ENCODE measurements around the gene SLC23A1. TPM values are rescaled to one million over a fixed set of nuclear protein-coding genes. Genes with fewer than 3 reads are reported as not detected.
"Not testable (repeated sequence)": the region's sequence is repeated elsewhere in the genome, so short reads cannot be mapped to it uniquely, and the experiment has no call there.

Gene SLC23A1
- total RNA-seq, 4 donors from 2014 or later = not detected

- intact Hi-C loops (cut with DNase I) = no loop called here
- H3K4me3 ChIP-seq (replicated peaks in 1 of 3) = no peak overlapping the region
- WGBS, 2 donors = 81 to 84% methylated on average over 2 of the region's 2 CpGs
- peaks cover 0 to 9% of the 10 kb centered on the region in 2 donors for H3K4me1 ChIP-seq
- H3K36me3 ChIP-seq = peaks cover 40% of the 10 kb centered on the region in 2 donors
- no peaks in the 10 kb centered on the region for H3K27me3 ChIP-seq
- H3K9me3 ChIP-seq = no peaks in the 10 kb centered on the region
- H3K27ac ChIP-seq = no peak overlapping the region
- DNase-seq = no peak
- TF ChIP-seq POLR2A (IDR thresholded peaks at IDR 0.05) = no peak
- TF ChIP-seq CTCF (IDR thresholded peaks at IDR 0.05) = no peak
Observed at GRCh38 chr5:139364466-139364865, 18.6 kb downstream of the SLC23A1 start.

- no peak for DNase-seq
- H3K9me3 ChIP-seq = no peaks in the 10 kb centered on the region
- peaks cover 36 to 38% of the 10 kb centered on the region in 2 donors for H3K36me3 ChIP-seq
- H3K4me3 ChIP-seq (replicated peaks in 1 of 3) = no peak overlapping the region
- intact Hi-C loops (cut with DNase I) = no loop called here
- H3K27me3 ChIP-seq = no peaks in the 10 kb centered on the region
- H3K27ac ChIP-seq = no peak overlapping the region
- 54 to 67% methylated on average over 2 of the region's 2 CpGs for WGBS, 2 donors
- TF ChIP-seq CTCF (IDR thresholded peaks at IDR 0.05) (no peak), POLR2A (IDR thresholded peaks at IDR 0.05) (no peak)
- H3K4me1 ChIP-seq = peaks cover 0 to 9% of the 10 kb centered on the region in 2 donors
Observed at GRCh38 chr5:139363937-139364336, 19.2 kb downstream of the SLC23A1 start.

- peaks cover 28 to 31% of the 10 kb centered on the region in 2 donors for H3K36me3 ChIP-seq
- 84 to 91% methylated on average over 6 of the region's 6 CpGs for WGBS, 2 donors
- no peak overlapping the region for H3K4me3 ChIP-seq (replicated peaks in 1 of 3)
- no peaks in the 10 kb centered on the region for H3K27me3 ChIP-seq
- no peak for DNase-seq
- TF ChIP-seq POLR2A (IDR thresholded peaks at IDR 0.05) (no peak), CTCF (IDR thresholded peaks at IDR 0.05) (no peak)
- peaks cover 0 to 9% of the 10 kb centered on the region in 2 donors for H3K4me1 ChIP-seq
- H3K27ac ChIP-seq = no peak overlapping the region
- intact Hi-C loops (cut with DNase I) = no loop called here
- no peaks in the 10 kb centered on the region for H3K9me3 ChIP-seq
Observed at GRCh38 chr5:139361835-139362429, 21.2 kb downstream of the SLC23A1 start.

- Histone ChIP-seq H3K4me3 (replicated peaks in 1 of 3) (no peak overlapping the region), H3K27me3 (no peaks in the 10 kb centered on the region), H3K27ac (no peak overlapping the region), H3K9me3 (no peaks in the 10 kb centered on the region), H3K36me3 (peaks cover 12 to 15% of the 10 kb centered on the region in 2 donors), H3K4me1 (peaks cover 0 to 9% of the 10 kb centered on the region in 2 donors)
- no peak for DNase-seq
- no peak for TF ChIP-seq POLR2A (IDR thresholded peaks at IDR 0.05)
- no peak for TF ChIP-seq CTCF (IDR thresholded peaks at IDR 0.05)
- intact Hi-C loops (cut with DNase I) = no loop called here
- WGBS, 2 donors = 96 to 97% methylated on average over 4 of the region's 4 CpGs
Observed at GRCh38 chr5:139360384-139360783, 22.7 kb downstream of the SLC23A1 start.

- Histone ChIP-seq H3K36me3 (no peaks in the 10 kb centered on the region), H3K4me3 (replicated peaks in 1 of 3) (no peak overlapping the region), H3K4me1 (no peaks in the 10 kb centered on the region), H3K27ac (no peak overlapping the region), H3K9me3 (no peaks in the 10 kb centered on the region), H3K27me3 (no peaks in the 10 kb centered on the region)
- intact Hi-C loops (cut with DNase I) = no loop called here
- DNase-seq = no peak
- TF ChIP-seq CTCF (IDR thresholded peaks at IDR 0.05) (no peak), POLR2A (IDR thresholded peaks at IDR 0.05) (no peak)
Observed at GRCh38 chr5:139358064-139358463, 25.0 kb downstream of the SLC23A1 start.

GRCh38 chr5:139355900-139356299, 27.2 kb downstream of the SLC23A1 start:
- H3K4me3 ChIP-seq (replicated peaks in 1 of 3); H3K9me3 ChIP-seq; H3K27ac ChIP-seq; H3K36me3 ChIP-seq; H3K4me1 ChIP-seq; intact Hi-C loops (cut with DNase I); H3K27me3 ChIP-seq; DNase-seq: not testable (repeated sequence)
- WGBS, 2 donors = 93% methylated on average over 8 of the region's 8 CpGs
